Measurements from ENCODE around the gene LIN9.
"Not testable (repeated sequence)": the region's sequence is repeated elsewhere in the genome, so short reads cannot be mapped to it uniquely, and the experiment has no call there.

The LIN9 gene, protein sequence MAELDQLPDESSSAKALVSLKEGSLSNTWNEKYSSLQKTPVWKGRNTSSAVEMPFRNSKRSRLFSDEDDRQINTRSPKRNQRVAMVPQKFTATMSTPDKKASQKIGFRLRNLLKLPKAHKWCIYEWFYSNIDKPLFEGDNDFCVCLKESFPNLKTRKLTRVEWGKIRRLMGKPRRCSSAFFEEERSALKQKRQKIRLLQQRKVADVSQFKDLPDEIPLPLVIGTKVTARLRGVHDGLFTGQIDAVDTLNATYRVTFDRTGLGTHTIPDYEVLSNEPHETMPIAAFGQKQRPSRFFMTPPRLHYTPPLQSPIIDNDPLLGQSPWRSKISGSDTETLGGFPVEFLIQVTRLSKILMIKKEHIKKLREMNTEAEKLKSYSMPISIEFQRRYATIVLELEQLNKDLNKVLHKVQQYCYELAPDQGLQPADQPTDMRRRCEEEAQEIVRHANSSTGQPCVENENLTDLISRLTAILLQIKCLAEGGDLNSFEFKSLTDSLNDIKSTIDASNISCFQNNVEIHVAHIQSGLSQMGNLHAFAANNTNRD

DNA sequence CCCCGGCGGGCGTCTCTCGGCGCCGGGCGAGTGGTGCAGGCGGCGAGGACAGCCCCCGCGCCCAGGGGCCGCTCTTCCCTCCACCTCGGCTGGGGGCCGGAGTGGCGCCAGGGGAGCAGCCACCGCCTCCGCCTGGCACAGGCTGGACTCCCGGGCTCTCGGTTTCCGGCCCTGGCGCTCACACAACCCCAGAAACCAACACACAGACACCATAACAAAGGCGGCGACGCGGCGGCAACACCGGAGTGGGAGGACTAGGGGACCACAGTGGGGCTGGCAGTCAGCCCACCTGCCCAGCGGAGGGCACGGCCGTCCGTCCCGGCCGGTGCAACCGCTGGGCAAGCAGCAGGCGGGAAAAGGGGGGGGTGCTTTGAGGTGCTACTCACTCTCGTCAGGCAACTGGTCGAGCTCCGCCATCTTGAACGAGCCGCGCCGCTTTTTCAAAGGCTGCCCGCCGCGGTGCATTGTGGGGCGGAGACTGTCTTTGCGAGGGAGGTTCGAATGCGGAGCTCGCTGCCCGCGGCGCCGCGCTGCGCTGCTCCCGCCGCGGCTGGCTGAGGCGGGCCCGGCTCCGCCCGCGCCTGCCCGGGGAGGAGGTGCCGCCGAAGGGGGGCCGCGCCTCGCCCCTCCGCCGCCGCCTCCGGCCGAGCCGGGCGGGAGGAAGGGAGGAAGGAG lies at the start of gene LIN9:
Gene LIN9 (minus strand): TSS at position 442 of the 675 bp plus-strand sequence. CDS start 25 bp downstream, at position 417.
- peak; percentile 95 for DNase-seq

DNA sequence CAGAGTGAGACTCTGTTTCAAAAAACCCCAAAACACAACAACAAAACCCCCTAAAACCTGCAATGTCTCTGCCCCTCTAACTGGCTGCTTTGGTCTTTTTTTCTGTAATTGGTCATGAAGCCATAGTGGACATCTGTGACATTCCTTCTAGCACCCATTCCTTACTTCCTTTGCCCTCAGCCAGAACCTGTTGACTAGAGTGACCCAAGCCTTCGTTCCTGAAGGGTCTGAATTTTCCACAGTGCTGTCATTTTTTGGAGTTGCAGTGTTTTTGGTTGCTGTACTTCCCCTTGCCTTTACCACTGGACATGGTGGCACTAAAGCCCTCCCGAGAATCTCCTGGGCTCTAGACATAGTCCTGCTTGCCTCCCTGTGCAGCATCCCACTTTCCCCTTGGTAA lies 48.5 kb upstream of the LIN9 start:
- no peak for DNase-seq

DNA sequence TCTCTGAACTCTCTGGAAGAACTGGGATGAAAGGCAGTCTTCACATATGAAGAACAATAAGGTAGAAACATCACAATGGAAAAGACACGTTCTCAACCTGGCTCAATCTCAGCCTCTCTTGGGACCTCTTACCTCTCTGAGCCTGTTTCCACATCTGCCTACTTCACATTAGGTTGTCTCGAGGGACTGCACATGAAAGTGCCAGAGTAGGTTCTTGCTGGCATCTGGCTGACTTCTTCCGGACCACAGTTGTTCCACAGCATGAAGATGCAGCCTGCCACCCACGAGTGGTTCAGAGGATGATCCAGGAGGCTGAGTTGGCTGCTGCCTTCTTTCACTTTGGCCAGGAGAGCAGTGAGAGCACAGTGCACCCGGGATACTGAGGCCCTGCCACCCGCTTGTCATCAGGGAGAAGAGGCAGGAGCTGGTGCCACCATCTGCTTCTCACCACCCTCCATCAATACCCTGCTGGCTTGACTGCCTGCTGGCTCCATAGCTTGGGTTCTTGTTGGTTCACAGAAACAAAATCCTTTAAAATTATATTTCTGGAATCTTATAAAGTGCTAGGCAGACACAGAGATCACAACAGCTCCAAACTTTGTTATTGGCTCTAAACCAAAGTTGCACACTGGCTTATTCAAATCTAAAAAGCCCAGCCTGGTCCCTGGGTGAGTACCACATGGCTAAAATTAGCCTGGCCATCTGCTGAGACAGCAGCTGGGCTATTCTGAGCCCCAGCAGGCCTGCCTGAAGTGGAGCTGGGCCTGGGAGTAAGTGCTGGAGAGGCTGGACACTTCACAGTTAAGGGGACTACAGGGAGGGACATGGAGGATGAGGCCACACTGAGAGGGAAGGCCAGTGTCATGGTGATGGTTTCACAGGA lies 46.9 kb upstream of the LIN9 start:
- peak; percentile 45 for DNase-seq

DNA sequence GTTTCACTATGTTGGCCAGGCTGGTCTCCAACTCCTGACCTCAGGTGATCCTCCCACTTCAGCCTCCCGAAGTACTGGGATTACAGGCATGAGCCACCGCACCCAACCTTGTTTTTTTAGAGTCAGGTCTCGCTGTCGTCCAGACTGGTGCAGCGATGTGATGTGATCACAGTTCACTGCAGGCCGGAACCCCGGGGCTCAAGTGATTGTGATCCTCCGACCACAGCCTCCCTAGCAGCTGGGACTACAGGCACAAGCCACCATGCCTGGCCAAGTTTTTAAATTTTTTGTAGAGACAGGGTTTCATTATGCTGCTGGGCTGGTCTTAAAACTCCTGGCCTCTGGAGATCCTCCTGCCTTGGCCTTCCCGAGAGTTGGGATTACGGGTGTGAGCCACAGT lies 46.1 kb upstream of the LIN9 start:
- no peak for DNase-seq

DNA sequence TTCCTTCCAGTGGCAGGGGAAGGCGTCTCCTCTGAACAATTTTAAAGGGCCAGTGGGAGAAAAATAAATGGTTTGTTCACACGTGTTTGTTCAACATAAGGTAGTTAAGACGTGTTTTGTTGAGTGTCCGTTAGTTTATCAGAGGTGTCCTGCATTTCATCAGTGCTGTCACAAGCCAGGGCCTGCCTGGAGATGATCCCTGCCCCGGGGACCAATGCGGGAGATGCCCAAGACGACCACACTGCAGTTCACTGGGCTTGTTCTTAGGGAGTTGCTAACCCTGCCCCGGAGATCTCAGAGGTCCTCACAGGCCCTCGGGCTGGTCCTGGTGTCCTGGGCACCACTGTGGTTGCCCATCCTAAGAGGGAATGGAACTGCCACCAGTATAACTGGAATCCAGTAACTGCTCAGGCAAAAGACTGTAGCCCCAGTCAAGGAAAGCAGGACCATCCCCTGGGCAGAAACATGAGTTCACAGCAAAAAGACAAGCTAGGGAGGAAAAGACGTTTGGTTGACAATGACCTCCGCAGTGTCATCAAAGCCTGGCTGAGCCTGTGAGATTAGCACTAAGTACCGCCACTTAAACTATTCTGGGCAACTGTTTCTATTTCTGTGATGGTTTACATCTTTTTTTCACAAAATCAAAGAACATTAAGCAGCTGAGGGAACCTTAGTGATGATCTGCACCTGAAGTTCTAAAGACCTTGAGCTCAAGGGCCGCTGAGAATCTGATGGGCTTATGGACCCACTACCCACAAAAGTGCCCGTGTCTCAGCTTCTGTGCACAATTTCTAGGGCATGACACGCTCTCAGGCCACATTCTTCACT lies 44.9 kb upstream of the LIN9 start:
- no peak for DNase-seq

DNA sequence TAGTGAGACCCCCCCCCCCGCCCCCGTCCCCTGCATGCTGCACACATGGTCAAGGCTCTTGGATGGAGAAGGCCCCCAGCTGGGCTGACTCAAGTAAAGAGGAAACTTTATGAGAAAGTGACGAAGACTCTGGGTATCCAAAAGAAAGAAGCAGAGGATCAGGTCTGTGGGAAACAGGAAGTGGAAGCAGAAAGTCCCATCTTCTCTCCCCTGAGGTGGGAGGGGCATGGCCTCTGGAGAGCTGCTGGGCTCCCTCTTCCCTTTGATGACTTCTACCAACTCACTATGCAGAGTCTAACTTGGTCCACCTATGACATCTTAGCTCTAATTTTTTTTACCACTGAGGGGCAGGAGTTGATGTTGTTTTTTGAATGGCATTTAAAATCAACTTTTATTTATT lies 42.7 kb upstream of the LIN9 start:
- no peak for DNase-seq

DNA sequence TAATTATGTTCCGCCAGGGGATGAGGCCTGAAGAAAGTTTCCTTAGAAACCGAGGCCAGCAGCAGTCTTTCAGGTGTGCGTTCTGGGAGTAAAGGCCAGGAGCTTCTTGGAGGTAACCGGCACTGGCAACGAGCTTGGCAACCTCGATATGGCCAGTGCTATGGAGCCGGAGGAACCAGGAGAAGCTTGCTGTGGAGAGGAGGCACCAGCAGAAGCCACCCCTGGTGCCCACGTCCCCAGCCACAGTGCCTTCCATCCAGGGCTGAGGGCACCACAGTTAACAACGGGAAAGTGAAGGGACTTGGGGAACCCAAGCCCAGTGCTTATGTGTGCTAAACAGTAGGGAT lies 41.5 kb upstream of the LIN9 start:
- DNase-seq, result no peak

DNA sequence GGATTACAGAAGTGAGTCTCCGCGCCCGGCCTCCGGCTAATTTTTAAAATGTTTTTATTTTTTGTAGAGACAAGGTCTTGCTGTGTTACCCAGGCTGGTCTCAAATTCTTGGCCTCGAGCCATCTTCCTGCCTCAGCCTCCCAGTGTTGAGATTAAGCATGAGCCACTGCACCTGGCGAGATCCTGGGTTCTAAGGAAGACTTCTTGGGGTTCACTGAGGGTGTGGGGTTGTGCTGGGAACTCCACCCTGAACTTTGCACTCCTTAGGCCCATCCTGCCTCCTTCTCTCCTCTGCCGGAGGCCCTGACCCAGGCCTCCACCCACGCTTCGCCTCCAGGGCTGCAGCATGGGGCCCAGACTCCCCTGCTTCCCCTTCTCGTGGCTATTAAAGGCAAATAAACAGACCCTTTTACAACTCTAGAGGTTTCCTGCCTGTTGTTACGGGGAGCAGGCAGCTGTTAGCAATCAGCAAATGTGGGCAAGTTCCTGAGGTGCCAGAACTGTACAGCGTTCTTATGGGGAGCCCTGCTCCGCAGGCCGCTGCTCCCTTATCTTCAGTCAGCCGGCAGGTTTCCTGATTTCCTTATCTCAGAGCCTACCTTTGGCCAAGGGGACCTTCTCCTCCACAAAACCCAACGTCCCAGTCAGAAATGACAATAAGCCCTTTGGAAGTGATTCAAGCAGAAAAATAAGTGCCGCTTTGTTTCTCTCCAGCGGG lies 41.0 kb upstream of the LIN9 start:
- DNase-seq, result peak; percentile 74

DNA sequence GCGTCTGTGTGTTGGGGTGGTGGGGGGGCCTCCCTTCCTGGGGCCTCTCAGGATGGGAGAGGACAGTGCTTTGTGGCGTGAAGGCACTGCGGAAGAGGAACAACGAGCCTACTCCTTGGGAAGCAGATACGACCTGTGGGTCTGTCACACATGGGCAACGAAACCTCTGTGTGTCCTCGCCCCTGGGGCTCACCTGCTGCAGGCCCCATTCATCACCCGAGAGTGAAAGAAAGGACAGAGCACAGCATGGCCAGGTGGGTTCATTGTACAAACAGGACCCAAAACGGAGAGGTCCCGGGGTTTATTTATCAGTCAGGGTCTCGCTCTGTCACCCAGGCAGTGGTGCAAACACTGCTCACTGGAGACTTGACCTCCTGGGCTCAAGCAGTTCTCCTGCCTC lies 40.1 kb upstream of the LIN9 start:
- no peak for DNase-seq

DNA sequence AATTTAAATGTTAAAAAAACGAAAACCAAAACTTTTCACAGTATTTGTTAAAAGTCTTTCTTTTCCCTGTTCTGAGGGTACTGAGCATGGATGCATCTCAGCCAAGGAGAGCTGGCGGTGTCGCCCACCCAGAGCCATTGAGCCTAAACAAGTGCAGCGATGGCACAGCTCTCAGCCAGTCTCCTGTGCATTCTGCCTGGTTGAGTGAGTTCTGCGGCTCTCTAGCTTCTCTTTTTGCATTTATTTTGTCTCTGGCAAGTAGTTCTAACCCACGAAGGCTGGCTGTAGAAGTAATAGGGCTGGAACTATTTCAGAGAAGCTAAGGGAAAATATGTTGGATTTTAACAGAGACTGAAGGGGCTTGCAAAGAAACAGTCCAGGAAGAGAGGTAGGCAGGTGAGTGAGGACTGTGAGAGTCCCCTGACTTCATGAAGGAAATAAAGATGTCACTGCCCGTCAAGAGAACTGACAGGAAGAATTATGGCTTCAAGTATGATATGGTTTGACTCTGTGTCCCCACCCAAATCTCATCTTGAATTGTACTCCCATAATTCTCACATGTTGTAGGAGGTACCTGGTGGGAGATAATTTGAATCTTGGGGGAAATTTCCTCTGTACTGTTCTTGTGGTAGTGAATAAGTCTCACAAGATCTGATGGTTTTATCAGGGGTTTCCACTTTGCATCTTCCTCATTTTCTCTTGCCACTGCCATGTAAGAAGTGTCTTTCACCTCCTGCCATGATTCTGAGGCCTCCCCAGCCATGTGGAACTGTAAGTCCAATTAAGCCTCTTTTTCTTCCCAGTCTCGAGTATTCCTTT lies 35.7 kb upstream of the LIN9 start:
- no peak for DNase-seq

DNA sequence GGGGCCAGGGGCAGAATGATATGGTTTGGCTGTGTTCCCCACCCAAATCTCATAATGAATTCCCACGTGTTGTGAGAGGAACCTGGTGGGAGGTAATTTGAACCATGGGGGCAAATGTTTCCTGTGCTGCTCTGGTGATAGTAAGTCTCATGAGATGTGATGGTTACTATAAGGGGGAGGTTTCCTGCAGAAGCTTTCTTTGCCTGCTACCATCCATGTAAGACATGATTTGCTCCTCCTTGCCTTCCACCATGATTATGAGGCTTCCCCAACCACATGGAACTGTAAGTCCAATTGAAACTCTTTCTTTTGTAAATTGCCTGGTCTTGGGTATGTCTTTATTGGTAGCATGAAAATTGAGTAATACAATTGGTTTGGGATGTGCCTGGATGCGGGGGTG lies 33.7 kb upstream of the LIN9 start:
- DNase-seq, result no peak

DNA sequence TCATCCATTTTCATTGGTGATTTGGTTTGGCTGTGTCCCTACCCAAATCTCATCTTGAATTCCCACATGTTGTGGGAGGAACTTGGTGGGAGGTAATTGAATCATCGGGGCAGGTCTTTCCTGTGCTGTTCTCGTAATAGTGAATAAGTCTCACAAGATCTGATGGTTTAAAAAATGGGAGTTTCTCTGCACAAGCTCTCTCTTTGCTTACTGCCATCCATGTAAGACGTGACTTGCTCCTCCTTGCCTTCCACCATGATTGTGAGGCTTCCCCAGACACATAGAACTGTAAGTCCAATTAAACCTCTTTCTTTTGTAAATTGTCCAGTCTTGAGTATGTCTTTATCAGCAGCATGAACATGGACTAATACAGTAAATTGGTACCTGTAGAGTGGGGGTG lies 31.1 kb upstream of the LIN9 start:
- DNase-seq, result not testable (repeated sequence)

DNA sequence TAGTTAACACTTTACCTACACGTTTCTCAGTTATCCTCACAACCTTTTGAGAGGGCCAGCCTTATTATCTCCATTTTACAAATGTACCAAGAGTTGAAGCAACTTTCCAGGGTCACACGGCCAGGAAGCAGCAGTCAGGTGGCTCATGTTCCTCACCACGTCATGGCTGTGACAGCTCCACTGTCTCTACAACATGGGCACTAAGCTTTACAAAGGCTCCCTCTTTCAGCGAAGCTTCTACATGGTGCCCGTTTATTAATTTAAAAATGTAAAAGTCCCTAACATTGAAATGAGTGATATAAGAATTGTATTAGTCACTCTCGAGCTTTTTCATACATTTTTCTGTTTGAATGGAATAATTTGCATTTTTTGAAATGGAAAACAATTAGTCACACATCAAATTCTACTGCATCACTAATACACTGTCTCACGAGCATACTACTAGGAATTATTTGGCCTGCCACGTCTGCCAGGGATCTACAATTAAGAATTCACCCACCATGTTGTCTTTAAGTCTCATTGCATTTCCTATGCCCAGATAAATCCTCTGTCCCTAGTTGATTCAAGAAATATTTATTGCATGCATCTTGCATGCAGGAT lies 28.4 kb upstream of the LIN9 start:
- no peak for DNase-seq

DNA sequence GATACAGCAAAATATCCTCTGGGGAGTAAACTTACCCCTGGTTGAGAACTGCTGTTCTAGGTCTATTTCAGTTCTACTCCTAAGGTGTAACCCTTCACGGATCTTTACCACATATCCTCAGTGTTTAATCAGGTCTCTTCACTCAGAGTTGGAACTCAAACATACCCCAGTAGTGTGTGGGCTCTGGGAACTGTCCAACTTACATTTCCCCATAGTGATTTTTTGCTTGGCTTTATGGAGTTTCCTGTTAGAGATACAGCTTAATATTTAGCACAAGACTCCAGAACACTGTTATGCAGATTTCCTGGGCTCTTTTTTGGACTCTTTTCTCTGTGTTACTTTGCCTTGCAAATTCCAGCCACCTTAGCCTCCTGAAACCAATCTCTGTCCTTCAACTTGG lies 26.7 kb upstream of the LIN9 start:
- no peak for DNase-seq

DNA sequence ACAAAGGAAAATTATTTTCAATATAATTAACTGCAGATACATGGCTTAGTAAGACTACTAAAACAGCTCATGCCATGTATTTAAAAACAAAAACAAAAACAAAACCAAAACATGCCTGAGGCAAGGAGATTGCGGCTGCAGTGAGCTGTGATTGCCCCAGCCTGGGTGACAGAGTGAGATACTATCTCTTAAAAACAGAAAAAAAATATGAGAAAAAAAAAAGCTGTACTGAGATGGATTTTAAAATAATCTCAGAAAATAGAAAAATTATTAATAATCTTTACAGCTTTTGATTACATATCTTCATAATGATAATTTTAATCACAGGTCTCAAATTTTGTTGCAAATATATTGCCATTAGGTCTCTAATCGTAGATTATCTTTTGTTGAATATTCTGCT lies 24.0 kb upstream of the LIN9 start:
- no peak for DNase-seq

DNA sequence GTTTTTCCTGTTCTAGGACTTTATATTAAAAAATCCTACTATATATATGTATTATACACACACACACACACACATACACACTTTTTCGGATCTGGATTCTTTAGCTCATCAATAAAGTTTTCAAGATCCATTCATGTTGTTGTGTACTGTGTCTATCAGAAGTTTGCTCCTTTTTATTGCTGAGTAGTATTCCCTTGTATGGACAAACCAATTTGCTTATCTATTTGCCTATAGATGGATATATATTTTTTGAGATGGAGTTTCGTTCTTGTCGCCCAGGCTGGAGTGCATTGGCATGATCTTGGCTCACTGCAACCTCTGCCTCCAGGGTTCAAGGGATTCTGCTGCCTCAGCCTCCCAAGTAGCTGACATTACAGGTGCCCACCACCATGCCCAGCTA lies 20.3 kb upstream of the LIN9 start:
- no peak for DNase-seq

DNA sequence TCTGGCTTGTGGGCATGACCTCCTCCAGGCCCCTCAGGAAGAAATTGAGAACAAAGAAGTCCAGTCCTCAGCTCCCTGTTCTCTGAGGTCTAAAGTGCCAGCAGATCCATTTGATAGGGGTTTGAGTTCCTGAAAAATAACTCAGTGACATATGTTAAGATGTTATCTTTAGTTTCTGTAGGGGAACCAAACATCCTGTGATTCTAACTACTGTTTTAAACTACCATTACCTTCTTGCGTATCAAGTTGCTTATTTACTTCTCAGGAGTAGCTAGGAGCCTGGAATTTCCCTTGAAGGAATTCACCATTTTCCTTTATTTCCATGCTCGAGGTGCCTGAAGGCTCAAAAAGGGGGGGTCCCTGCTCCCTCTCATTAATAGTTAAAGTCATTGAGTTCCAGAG lies 18.8 kb upstream of the LIN9 start:
- DNase-seq, result no peak

DNA sequence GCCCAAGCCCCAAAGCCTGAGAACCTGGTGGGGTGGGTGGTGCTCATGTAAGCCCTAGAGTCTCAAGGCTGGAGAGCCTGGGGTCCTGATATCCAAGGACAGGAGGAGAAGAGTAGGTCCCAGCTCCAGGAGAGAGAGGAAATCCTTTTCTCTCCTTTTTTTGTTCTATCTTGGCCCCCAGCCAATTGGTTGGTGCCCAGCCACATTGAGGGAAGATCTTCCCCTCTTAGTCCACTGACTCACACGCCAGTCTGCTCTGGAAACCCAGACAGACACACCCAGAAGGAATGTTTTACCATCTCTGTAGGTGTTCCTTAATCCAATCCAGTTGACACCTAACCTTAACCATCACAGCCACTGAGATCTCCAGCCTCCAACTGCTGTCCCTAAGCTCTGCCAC lies 16.2 kb upstream of the LIN9 start:
- DNase-seq, result no peak

DNA sequence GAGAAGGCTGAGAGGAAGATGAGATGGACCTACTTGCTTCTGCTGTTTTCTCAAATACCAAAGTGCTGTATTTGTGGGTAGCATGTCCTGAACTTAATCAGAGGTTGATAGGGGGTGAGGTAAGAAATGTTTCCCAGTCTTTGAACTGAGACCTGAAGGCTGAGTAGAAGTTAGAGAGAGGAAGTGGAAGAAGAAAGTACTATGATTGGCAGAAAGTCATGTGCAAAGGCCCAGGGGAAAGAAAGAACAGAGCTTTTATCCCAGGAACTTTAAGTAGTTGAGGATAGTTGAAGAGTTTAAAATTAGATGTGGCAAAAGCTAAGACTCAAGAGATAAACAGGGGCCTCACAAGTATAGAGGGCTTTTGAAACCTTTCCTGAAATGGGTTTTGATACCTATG lies 15.5 kb upstream of the LIN9 start:
- no peak for DNase-seq

DNA sequence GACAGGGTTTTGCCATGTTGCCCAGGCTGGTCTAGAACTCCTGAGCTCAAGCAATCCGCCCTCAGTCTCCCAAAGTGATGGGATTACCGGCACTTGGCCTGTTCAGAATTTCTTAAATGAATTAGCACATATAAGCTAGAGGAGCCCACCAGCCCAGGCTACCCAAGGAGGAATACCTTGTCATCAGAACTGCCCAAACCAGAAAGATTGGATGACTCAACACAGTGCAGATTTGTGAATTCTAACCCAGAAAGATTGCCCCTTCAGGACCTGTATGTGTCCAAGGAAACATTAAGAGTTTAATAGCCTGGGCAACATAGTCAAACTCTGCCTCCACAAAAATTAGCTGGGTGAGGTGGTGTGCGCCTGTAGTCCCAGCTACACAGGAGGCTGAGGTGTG lies 14.0 kb upstream of the LIN9 start:
- no peak for DNase-seq
